ELF-1 (cell line): ENCODE results near the gene GPNMB.
A peak's percentile ranks its signal among the peaks of the same experiment; 100 is the strongest.

ENCODE experiments used
- DNase-seq: peaks from one replicate; pipeline ENCODE4 v3.0.0-alpha.2; 2016; ENCODE audit warnings: low read depth, low spot score

GPNMB gene

GRCh38 chr7:23272275-23272674, 25.7 kb downstream of the GPNMB start:
- DNase-seq, result no peak

GRCh38 chr7:23273141-23273599, 26.6 kb downstream of the GPNMB start:
- DNase-seq, result peak; percentile 96

GRCh38 chr7:23275912-23276311, 29.3 kb downstream of the GPNMB start:
- DNase-seq, result no peak

GRCh38 chr7:23276376-23276775, 29.8 kb downstream of the GPNMB start:
- DNase-seq, result peak; percentile 47

GRCh38 chr7:23276947-23277346, 30.4 kb downstream of the GPNMB start:
- no peak for DNase-seq

GRCh38 chr7:23277359-23277989, 30.9 kb downstream of the GPNMB start:
- DNase-seq, result peak; percentile 54

- DNase-seq, result no peak
Observed at GRCh38 chr7:23279819-23280525, 33.4 kb downstream of the GPNMB start.

- DNase-seq, result no peak
Observed at GRCh38 chr7:23283086-23283485, 36.5 kb downstream of the GPNMB start.

- DNase-seq, result no peak
Observed at GRCh38 chr7:23284871-23285270, 38.3 kb downstream of the GPNMB start.

GRCh38 chr7:23285657-23286646, 39.4 kb downstream of the GPNMB start:
- no peak for DNase-seq

- no peak for DNase-seq
Observed at GRCh38 chr7:23287612-23288011, 41.0 kb downstream of the GPNMB start.

GRCh38 chr7:23290993-23291392, 44.4 kb downstream of the GPNMB start:
- DNase-seq, result no peak

- DNase-seq, result no peak
Observed at GRCh38 chr7:23291957-23292560, 45.5 kb downstream of the GPNMB start.

GRCh38 chr7:23292623-23293022, 46.0 kb downstream of the GPNMB start:
- no peak for DNase-seq

- no peak for DNase-seq
Observed at GRCh38 chr7:23293500-23294073, 47.0 kb downstream of the GPNMB start.

GRCh38 chr7:23294549-23295400, 48.2 kb downstream of the GPNMB start:
- DNase-seq, result peak; percentile 86

- no peak for DNase-seq
Observed at GRCh38 chr7:23295401-23295697, 48.8 kb downstream of the GPNMB start.

GRCh38 chr7:23298141-23298881, 51.7 kb downstream of the GPNMB start:
- no peak for DNase-seq

GRCh38 chr7:23298885-23299769, 52.6 kb downstream of the GPNMB start, which contains the start of gene MALSU1:
MALSU1 (plus strand) TSS chr7:23299339; CDS start chr7:23299353, 14 bp downstream.
- DNase-seq, result peak; percentile 97
